LNCAP (cell line): ENCODE measurements around the gene PLK5.

Experiments used
- TF ChIP-seq, protein P1 (sequence below): fragments of 450-650 bp; IDR thresholded peaks from 2 replicates; pipeline ENCODE4 v1.5.1; 2017; ENCODE audit warnings: mild to moderate bottlenecking

PLK5 gene, protein sequence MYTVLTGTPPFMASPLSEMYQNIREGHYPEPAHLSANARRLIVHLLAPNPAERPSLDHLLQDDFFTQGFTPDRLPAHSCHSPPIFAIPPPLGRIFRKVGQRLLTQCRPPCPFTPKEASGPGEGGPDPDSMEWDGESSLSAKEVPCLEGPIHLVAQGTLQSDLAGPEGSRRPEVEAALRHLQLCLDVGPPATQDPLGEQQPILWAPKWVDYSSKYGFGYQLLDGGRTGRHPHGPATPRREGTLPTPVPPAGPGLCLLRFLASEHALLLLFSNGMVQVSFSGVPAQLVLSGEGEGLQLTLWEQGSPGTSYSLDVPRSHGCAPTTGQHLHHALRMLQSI

GRCh38 chr19:1523412-1524286 lies at the start of gene PLK5:
Gene PLK5, plus strand, starts transcription at chr19:1524077. Its CDS starts 2,920 bp downstream, at chr19:1526997.
- TF ChIP-seq, protein P1, sequence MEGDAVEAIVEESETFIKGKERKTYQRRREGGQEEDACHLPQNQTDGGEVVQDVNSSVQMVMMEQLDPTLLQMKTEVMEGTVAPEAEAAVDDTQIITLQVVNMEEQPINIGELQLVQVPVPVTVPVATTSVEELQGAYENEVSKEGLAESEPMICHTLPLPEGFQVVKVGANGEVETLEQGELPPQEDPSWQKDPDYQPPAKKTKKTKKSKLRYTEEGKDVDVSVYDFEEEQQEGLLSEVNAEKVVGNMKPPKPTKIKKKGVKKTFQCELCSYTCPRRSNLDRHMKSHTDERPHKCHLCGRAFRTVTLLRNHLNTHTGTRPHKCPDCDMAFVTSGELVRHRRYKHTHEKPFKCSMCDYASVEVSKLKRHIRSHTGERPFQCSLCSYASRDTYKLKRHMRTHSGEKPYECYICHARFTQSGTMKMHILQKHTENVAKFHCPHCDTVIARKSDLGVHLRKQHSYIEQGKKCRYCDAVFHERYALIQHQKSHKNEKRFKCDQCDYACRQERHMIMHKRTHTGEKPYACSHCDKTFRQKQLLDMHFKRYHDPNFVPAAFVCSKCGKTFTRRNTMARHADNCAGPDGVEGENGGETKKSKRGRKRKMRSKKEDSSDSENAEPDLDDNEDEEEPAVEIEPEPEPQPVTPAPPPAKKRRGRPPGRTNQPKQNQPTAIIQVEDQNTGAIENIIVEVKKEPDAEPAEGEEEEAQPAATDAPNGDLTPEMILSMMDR: no peak

DNA sequence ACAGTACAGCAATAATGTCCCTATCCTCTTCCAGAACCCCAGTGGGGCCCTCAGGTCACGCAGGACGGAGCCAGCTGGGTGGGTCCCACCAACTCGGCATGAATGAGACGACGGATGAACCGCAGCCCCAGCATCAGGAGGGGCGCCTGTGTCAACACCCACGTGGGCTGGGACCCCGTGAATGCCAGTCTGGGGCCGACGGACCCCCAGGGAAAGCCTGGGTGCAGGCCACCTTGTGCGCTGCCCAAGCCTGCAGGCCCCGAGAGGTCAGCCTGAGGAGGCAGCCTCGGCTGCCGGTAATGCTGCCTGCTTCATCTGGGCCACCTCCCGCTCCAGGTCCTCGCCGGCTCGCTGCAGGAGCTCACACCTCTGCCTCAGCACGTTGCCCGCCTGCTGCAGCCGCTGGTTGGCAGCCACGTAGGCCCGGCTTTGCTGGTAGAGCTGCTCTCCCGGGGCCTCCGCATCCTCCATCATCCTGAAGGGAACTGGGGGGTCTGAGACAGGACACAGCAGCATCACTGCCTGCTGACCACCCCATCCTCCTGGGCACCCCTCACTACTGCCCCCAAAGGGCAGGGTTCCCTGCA lies 49.0 kb upstream of the PLK5 start:
- TF ChIP-seq, protein P1: no peak

GRCh38 chr19:1475751-1476437 lies 48.0 kb upstream of the PLK5 start:
- TF ChIP-seq, protein P1: no peak

- TF ChIP-seq, protein P1: no peak
Measured at GRCh38 chr19:1478934-1479707, 44.8 kb upstream of the PLK5 start, which contains the start of gene C19orf25. Gene C19orf25, minus strand, starts transcription at chr19:1479215. Its CDS starts 312 bp downstream, at chr19:1478903.

- TF ChIP-seq, protein P1: no peak
Measured at GRCh38 chr19:1481224-1481892, 42.5 kb upstream of the PLK5 start.

GRCh38 chr19:1481893-1482360 lies 42.0 kb upstream of the PLK5 start:
- TF ChIP-seq, protein P1: no peak
